GM12864 (cell line): Measurements from ENCODE around the gene DBF4.
"Not testable (repeated sequence)": the region's sequence is repeated elsewhere in the genome, so short reads cannot be mapped to it uniquely, and the experiment has no call there.

Source experiments
- DNase-seq: peaks from one replicate; pipeline ENCODE4 v3.0.0-alpha.2; 2011; ENCODE audit warnings: low read depth
- H3K4me3 ChIP-seq: 2 replicates; pipeline ENCODE4 v1.5.1; 2011; ENCODE audit warnings: mild to moderate bottlenecking, low read depth, low read length, control low read depth
- TF ChIP-seq, protein P1 (sequence below): IDR thresholded peaks from 2 replicates; pipeline ENCODE4 v1.5.1; 2011; ENCODE audit warnings: low read depth, mild to moderate bottlenecking, moderate library complexity, low read length, control low read depth, inconsistent platforms; ENCODE audit errors: missing control alignments

DBF4 gene

DNA sequence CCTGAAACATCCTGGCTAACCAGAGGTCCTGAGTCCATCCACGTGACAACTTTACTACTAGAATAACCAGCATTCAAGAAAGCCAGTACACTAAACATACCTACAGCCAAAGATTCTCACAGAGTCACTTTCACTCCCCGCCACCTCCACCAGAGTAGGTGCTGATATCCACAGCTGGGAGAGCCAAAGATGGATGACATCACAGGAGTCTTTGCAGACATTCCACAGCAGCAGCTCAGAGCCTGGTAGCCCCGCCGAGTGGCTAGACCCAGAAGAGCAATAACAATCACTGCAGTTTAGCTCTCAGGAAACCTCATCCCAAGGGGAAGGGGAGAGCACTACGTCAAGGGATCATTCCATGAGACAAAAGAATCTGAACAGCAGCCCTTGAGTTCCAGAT lies 44.3 kb downstream of the DBF4 start:
- DNase-seq = no peak
- no peak overlapping the region for H3K4me3 ChIP-seq
- TF ChIP-seq, protein P1, sequence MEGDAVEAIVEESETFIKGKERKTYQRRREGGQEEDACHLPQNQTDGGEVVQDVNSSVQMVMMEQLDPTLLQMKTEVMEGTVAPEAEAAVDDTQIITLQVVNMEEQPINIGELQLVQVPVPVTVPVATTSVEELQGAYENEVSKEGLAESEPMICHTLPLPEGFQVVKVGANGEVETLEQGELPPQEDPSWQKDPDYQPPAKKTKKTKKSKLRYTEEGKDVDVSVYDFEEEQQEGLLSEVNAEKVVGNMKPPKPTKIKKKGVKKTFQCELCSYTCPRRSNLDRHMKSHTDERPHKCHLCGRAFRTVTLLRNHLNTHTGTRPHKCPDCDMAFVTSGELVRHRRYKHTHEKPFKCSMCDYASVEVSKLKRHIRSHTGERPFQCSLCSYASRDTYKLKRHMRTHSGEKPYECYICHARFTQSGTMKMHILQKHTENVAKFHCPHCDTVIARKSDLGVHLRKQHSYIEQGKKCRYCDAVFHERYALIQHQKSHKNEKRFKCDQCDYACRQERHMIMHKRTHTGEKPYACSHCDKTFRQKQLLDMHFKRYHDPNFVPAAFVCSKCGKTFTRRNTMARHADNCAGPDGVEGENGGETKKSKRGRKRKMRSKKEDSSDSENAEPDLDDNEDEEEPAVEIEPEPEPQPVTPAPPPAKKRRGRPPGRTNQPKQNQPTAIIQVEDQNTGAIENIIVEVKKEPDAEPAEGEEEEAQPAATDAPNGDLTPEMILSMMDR = no peak

DNA sequence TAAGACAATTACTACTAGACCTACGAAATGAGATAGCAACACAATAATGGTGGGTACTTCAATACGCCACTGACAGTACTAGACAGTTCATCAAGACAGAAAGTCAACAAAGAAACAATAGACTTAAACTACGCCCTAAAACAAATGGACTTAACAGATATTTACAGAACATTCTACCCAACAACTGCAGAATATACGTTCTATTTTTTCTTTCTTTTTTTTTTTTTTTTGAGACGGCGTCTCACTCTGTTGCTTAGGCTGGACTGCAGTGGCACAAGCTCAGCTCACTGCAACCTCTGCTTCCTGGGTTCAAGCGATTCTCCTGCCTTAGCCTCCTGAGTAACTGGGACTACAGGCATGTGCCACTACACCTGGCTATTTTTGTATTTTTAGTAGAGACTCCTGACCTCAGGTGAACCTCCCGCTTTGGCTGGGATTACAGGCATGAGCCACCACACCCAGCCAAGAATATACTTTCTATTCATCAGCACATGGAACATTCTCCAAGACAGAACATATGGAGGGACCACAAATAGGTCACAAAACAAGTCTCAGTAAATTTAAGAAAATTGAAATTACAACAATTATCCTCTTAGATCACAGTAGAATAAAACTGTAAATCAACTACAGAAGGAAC lies 46.6 kb downstream of the DBF4 start:
- not testable (repeated sequence) for H3K4me3 ChIP-seq, DNase-seq

DNA sequence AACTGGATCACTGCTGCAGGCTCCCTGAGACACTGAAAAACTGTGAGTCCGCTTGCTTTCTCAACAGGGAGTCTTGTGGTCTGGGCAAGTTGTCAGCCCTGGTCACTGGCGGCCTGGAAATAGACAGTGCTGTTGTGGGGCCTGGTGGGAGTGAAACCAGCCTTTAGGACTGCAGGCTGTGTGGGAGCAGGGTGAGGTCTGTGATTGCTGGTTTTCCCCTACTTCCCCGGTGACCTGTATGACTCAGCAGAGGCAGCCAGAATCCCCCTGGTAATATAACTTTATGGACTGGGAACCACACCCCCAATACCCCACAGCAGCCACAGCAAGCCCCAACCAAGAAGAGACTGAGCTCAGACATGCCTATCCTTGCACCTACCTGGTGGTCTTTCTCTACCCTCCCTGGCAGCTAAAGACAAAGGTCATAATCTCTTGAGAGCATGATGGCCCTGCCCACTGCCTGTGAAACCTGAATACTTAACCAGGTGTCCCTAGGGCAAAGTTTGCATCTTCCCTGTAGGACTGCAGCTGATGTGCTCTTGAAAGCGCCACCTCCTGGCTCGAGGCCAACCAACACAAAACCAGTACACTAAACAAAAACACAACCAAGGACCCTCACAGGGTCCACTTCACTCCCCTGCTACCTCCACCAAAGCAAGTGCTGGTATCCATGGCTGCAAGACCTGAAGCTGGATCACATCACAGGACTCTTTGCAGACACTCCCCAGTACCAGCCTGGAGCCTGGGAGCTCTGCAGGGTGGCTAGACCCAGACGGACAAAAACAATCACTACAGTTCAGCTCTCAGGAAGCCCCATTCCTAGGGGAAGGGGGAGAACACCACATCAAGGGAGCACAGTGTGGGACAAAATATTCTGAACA lies 50.5 kb downstream of the DBF4 start:
- peak overlapping the region; percentile 42 for H3K4me3 ChIP-seq
- DNase-seq = peak; percentile 87

DNA sequence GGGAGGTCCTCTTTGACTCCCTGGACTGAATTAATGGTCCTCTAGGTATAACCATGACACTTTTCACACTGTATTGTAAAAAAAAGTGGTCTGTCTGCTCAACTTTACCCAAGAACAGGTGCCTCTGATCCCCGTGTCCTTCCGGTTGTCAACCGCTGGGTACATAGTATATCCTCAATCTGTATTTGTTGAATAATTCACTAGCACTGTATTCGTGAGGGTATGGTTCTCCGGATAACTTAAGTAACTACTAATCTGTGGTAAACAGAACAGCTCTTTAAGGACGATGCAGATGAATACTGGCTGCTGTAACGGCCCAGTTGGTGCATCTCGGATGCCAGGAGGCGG lies 57.3 kb downstream of the DBF4 start:
- TF ChIP-seq, protein P1 = no peak
- no peak for DNase-seq
- peak overlapping the region; percentile 97 for H3K4me3 ChIP-seq

More for the DNA sequence above, 50.5 kb downstream of the DBF4 start:
- TF ChIP-seq, protein P1 = peak; percentile 53

DNA sequence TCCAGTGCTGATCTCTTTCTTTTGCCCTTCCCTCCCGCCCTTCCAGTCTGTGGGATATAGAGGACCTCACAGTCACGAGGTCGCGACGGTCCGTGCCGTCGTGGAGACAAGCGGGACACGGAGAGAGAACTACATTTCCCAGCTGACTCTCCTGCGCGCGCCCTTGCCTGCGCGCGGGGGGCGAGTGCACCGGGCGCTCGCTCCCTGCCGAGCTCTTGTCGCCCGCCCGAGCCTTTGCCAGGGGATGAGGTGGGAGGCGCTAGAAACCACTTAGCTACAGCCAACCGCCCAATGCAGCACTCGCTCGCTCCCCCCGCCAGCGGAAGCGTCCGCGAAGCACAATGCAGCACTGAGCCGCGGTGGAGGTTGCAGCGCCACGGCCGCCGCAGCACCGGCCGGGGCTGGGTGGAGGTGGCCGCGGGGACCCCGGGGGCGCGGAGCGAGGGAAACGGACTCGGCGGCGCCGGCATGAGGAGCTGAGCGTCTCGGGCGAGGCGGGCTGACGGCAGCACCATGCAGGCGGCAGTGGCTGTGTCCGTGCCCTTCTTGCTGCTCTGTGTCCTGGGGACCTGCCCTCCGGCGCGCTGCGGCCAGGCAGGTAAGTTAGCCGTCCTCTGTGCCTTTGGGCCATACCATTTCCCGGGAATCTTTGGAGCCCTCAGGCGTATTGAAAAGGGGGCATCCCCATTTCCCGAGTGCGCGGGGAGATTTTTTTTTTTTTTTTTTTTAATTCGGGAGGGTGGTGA lies 57.8 kb downstream of the DBF4 start, which contains the start of gene ADAM22:
Gene ADAM22 (plus strand): TSS at position 299 of the 746 bp plus-strand sequence. CDS start 215 bp downstream, at position 514.
- TF ChIP-seq, protein P1 = no peak
- peak within 1 kb of the TSS; percentile 97 for H3K4me3 ChIP-seq
- DNase-seq = peak; percentile 85

DNA sequence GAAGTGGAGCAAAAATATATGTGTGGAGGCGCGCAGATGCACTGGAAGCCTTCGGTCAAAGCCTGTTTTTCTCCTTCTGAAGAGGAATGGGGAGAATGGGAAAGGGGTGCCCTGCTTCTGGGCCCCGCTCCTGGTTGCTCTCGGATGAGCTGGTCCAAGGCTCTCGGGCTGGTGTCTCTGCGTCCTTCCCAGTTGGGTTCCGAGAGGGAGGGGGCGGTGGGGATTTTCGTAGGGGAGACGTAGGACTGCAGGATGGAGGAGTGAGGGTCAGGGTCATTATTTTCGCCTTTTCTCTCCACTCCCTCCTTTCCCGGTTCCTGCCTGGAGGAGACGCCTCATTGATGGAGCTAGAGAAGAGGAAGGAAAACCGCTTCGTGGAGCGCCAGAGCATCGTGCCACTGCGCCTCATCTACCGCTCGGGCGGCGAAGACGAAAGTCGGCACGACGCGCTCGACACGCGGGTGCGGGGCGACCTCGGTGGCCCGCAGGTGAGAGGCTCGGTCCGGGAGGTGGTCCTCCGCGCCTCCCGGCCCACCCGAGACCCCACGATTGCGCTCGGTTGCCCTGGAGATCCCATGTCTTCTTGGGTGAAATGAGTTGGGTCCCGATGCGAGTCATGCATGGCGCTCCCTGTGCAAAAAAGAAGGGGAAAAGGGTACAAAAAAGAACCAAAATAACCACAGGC lies 58.5 kb downstream of the DBF4 start:
- no peak for DNase-seq
- TF ChIP-seq, protein P1 = no peak
- H3K4me3 ChIP-seq = peak overlapping the region; percentile 97

DNA sequence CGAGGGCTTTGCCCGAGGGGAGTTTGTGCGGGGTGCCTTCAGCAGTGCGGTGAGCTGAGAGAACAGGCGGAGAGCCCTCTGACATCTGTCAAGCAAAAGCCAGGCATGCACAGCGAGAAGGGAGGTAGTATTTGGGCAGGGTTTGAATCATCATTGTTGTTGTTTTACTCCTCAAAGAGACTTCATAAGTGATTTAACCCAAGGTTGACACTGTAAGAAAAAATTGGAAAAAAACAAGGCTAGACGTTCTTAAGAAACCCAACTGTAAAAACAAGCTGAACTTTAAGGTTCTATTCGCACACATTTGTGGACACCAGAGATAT lies 59.1 kb downstream of the DBF4 start:
- no peak for DNase-seq
- TF ChIP-seq, protein P1 = no peak
- H3K4me3 ChIP-seq = peak overlapping the region; percentile 97
